ENCODE measurements around the gene ENTPD2. TPM values are rescaled to one million over a fixed set of nuclear protein-coding genes. Genes with fewer than 3 reads are reported as not detected.

ENTPD2 gene
- total and polyA plus RNA-seq, 10 of the 15 experiments (the other 5 are each of a cell fraction or from before 2014, with no cell fraction given) = 0.15 to 1.8 (median 0.65) TPM; not detected in 2

DNA sequence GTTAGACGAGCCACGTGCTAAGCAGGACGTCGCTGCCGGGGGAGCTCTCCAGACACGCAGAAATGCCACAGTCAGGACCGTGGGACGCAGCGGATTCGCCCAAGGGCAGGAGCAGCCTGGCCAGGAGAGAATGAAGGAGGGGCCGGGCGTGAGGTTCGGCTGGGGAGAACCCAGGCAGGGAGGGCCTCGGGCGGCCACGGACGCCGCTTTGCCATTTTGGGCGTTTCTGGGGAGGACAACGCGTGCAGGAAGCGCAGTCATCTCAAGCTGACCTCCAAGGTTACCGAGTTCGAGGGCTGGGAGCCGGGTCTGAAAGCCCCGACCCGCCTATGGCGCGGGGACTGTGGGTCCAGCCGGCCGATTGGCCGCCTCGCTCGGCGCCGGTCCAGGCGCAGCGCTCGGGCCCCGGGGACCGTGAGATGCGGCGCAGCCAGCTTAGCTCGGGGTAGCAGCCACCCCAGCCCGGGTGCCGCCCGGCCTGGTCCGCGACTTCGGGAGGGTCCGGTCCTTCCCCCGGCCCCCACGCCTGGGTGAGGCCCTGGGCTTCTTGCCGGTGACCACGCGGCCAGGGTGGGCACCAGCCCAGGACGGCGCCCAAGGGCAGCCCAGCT, 32.2 kb upstream of the ENTPD2 start:
- in situ Hi-C loops (cut with MboI) = no loop called here
- Histone ChIP-seq H4K20me1 (ENCODE audit: control insufficient read depth, insufficient read depth) (no peaks in the 10 kb centered on the region), H3K36me3 (ENCODE audit: control insufficient read depth in 2 of 2, insufficient read depth in 2 of 2, low read length in 1 of 2) (peaks cover 0 to under 1% of the 10 kb centered on the region in 2 experiments; a peak in 3 of 4 replicates), H3K27ac (ENCODE audit: control insufficient read depth, insufficient read depth) (peak overlapping the region; percentile 90), H3K4me2 (ENCODE audit: control insufficient read depth, insufficient read depth) (peak overlapping the region; percentile 95), H3K79me2 (ENCODE audit: control insufficient read depth, insufficient read depth, low read length) (peaks cover 10% of the 10 kb centered on the region), H2AFZ (ENCODE audit: control insufficient read depth, low read depth, low read length) (peak overlapping the region; percentile 69), H3K4me3 (peak overlapping the region; percentile 83), H3K27me3 (replicated peaks in 1 of 2; ENCODE audit: control insufficient read depth in 2 of 2, insufficient read depth in 2 of 2, low read length in 1 of 2) (no peaks in the 10 kb centered on the region), H3K4me1 (ENCODE audit: control insufficient read depth, insufficient read depth, low read length) (peaks cover 29% of the 10 kb centered on the region), H3K9me3 (replicated peaks; ENCODE audit: control insufficient read depth, insufficient read depth, low read length) (no peaks in the 10 kb centered on the region), H3K9ac (ENCODE audit: control insufficient read depth, insufficient read depth, low read length) (peak overlapping the region; percentile 86)
- POLR2A ChIA-PET = interaction anchor here (0.5 to 2.7 kb wide), 21 partner anchors 9 to 337 kb away, joined by 3 to 38 read pairs (median 5); partner anchors contain the start of genes ANAPC2, DPP7, NDOR1 and NOXA1
- RAD21 ChIA-PET (ENCODE audit: unreplicated experiment) = interaction anchor here (0.8 to 2.7 kb wide), 10 partner anchors 9 to 187 kb away, joined by 3 to 32 read pairs (median 8); partner anchors contain the start of genes SAPCD2 and UAP1L1
- DNase-seq (ENCODE audit: low read depth, low spot score) (no peak), FAIRE-seq (no peak), ATAC-seq (peak; percentile 3)
- BruUV-seq (replicated peaks) = TSS peak; percentile 93
- intact Hi-C loops (cut with micrococcal nuclease; ENCODE audit: unreplicated experiment) = no loop called here
- TF ChIP-seq ZBTB4 (CRISPR knock-in tag; IDR thresholded peaks at IDR 0.05) = 0 out of 2 replicates have a peak, but pooled peaks have one; percentile 27
- TF ChIP-seq SP1 (IDR thresholded peaks at IDR 0.05; ENCODE audit: low read depth, low read length) = no peak
- no peak for TF ChIP-seq BCLAF1 (IDR thresholded peaks at IDR 0.05)
- no peak for TF ChIP-seq ESRRA (IDR thresholded peaks at IDR 0.05; ENCODE audit: low read length)
- TF ChIP-seq RCOR1 (conservative IDR thresholded peaks at IDR 0.05; ENCODE audit: low read depth, low read length) = no peak
- TF ChIP-seq LARP7 (IDR thresholded peaks at IDR 0.05) = peak; percentile 93
- TF ChIP-seq ATF3 (IDR thresholded peaks at IDR 0.05; ENCODE audit: borderline replicate concordance, extremely low read depth, low read depth, low read length) = no peak
- peak; percentile 16 for TF ChIP-seq MYC (IDR thresholded peaks at IDR 0.05; ENCODE audit: insufficient read depth, insufficient read length, insufficient replicate concordance, low read length, severe bottlenecking)
- TF ChIP-seq GATAD2B (conservative IDR thresholded peaks at IDR 0.05; ENCODE audit: low read depth) = peak; percentile 88
- TF ChIP-seq POLR2A (IDR thresholded peaks at IDR 0.05; ENCODE audit: low read depth, low read length) = no peak
- TF ChIP-seq NFIC (IDR thresholded peaks at IDR 0.05; ENCODE audit: low read depth, low read length) = no peak
- TF ChIP-seq RBBP5 (conservative IDR thresholded peaks at IDR 0.05) = no peak
- no peak for TF ChIP-seq HSF1 (IDR thresholded peaks at IDR 0.05; ENCODE audit: low read depth, low read length)
- no peak for TF ChIP-seq BCL11A (IDR thresholded peaks at IDR 0.05; ENCODE audit: low read depth, low read length)
- peak; percentile 12; the same call in 1 of the 2 replicates for TF ChIP-seq NR2F1 (conservative IDR thresholded peaks at IDR 0.05)
- SMC1A ChIA-PET (ENCODE audit: uncharacterized antibody, unreplicated experiment) = interaction anchor here (0.8 to 2.8 kb wide), 7 partner anchors 9 to 155 kb away, joined by 3 to 30 read pairs (median 6); partner anchors contain the start of genes DPP7, SAPCD2, TUBB4B and UAP1L1
- CTCF ChIA-PET = interaction anchor here (0.7 to 5.0 kb wide), 13 partner anchors 10 to 319 kb away, joined by 3 to 80 read pairs (median 6); partner anchors contain the start of gene SAPCD2
- under 1% methylated on average over 50 of the region's 58 CpGs for WGBS (ENCODE audit: insufficient coverage, insufficient replicate concordance, low lambda C conversion rate, missing lambda C conversion rate)
